Activated CD4-positive, alpha-beta T cell treated with anti-CD3 and anti-CD28 coated beads, Interleukin-2, amount 50 U/mL, for 4 hours (primary cell): ENCODE results near the gene EDAR.

Experiments used
- DNase-seq, 2 experiments: peaks; one replicate each; pipeline ENCODE4 v3.0.0-alpha.2; 2020

Gene EDAR

GRCh38 chr2:109000738-109001137 is 11.7 kb upstream of the EDAR start:
- DNase-seq, result no peak

DNA sequence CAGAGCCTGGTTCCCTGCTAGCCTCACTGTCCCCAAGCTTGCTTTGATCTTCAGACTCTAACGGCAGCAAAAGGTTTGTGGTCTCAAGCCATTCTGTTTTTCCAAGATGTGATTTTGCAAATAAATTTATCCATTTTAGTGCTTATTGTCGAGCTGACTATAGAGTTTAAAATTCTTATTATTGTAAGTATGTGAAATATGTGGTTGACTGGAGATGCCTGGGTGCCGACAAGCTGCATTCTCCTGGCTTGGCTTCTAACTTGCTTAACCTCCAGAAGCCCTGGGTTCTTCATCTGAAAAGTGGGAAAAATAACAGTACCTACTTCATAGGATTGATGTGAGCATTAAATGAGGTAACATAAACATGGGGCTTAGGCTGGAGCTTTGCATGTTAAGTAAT is 9.9 kb upstream of the EDAR start:
- no peak for DNase-seq

DNA sequence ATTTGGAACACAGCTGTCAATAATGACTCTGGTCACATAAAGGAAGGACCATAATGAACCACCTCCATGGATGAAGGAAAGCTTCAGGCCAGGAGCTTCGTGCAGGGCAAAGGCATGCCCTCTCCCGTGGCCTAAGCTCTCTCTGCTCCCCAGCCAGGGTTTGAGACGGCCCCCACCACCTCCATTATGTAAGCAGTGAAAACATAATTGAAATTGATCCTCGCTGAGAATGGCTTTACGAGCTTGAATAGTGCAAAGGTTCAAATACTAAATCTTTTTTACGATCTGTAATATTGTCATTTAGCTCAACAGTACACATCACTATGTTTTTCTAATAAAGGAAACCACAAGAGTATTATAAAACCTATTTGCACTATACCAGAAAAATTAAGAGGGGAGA is 5.2 kb upstream of the EDAR start:
- DNase-seq, result no peak

DNA sequence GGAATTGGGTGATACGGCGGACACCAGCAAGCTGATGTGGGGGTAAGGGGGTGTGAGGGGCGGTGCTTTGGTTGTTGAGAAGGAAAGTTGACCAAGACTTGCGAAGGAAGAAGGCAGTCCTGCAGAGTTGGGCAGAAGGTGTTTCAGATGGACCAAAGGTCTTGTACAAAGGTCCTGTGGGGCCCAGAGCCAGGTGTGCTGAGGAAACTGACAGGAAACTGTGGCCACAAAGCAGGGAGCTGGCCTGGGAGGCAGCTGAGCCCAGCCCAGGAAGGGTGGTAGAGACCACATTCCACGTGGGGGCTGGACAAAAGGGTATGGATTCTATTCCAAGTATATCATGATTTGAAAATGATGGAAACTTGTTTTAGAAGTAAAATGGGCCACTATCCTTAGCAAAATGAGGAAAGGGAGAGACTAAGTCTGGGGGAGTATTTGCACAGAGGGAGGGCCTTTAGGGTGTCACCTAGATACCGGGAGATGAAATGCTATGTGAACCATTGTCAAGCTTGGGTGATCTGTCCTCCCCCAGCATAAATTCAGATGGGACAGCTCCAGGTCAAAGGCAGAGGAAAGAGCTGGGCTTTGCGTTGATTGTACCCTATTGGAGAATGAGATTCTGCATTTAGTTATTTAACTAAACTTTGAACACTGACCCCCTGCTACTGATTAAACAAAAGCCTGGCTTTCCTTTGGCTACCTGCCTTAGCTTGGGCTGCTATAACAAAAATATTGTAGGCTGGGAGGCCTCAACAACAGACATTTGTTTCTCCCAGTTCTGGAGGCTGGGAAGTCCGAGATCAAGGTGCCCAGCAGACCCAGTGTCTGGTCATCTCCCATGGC is 4.3 kb upstream of the EDAR start:
- no peak for DNase-seq

- DNase-seq, result no peak
Observed at GRCh38 chr2:108988076-108988795, 784 bp downstream of the EDAR start.

GRCh38 chr2:108986916-108987510 is 2.0 kb downstream of the EDAR start:
- peak; percentile 16 to 27 for DNase-seq

GRCh38 chr2:108983610-108984009 is 5.4 kb downstream of the EDAR start:
- DNase-seq, result no peak

- no peak for DNase-seq
Observed at GRCh38 chr2:108983061-108983460, 6.0 kb downstream of the EDAR start.

DNA sequence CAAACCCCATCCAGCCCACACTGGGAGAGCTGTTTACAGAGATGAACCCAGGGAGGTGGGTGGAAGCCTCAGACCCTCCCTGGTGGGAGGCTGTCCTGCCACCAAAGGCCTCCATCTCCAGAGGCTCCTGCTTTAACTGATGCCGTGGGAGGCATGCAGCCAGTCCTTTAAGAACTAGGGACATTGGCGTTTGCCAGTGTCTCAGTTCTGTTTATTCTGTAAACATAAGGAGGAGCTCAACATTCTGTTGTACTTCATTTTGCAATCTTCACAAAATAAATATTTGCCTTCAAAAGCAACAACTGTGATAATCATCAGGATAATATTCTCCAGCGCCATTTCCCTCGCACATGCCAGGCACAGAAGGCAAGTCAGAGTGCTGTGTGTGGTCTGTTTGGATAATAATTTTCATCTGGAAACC is 6.8 kb downstream of the EDAR start:
- no peak for DNase-seq

- DNase-seq, result no peak
Observed at GRCh38 chr2:108981846-108982245, 7.2 kb downstream of the EDAR start.

- no peak for DNase-seq
Observed at GRCh38 chr2:108980076-108980475, 8.9 kb downstream of the EDAR start.

DNA sequence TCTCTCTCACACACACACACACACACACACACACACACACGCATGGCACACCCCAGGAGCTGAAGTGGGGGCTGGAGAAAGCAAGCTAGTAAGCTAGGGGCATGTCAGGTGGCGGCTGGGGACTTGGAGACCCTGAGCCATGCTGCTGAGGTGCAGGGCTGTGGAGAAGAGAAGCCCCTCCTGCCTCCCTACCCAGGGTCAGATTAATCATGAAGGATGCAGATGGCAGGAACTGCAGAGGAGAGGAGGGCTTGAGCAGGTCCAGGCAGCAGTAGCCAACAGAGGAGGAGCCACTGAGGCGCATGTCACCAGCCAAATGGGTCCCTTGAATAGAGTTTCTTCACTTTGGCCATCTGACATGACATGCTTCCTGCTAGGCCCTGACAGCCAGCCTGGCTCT is 9.6 kb downstream of the EDAR start:
- DNase-seq, result no peak

DNA sequence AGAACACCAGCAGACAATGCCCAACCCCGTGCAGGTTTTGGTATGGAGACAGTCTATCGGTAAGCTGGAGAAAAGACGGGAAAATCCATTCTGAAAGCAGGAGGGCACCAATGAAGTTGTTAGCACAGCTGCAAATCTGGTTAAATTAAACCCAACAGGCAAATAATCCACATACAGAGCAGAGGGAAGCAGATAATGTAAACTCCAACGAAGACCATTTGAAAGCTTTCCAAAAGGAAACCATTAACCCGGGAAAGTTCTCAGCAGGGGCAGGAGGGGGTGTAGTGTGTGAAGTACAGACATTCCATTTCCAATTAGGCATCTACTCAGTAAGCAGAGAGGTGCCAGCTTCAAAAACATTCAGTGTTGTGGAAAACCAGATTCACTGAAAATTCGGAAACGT is 10.3 kb downstream of the EDAR start:
- DNase-seq, result no peak

GRCh38 chr2:108975613-108976435 is 13.2 kb downstream of the EDAR start:
- no peak for DNase-seq

- DNase-seq, result no peak
Observed at GRCh38 chr2:108974674-108975073, 14.3 kb downstream of the EDAR start.

DNA sequence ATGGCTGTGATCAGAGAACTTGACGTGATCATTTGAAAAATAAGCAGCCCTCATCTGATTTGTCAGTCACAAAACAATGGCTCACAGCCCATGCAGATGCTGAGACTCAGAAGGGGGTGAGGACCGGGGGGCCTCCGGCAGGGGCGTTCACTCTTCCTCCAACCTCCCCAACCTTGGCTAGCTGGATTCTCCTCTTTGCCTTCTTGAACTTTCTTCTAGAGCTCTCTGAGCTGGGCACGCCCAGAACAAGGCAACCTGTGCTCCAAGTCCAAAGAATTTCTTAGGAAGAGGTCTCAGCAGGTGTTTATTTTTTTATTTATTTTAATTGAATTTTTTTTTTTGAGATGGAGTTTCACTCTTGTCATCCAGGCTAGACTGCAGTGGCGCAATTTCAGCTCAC is 16.4 kb downstream of the EDAR start:
- DNase-seq, result no peak

DNA sequence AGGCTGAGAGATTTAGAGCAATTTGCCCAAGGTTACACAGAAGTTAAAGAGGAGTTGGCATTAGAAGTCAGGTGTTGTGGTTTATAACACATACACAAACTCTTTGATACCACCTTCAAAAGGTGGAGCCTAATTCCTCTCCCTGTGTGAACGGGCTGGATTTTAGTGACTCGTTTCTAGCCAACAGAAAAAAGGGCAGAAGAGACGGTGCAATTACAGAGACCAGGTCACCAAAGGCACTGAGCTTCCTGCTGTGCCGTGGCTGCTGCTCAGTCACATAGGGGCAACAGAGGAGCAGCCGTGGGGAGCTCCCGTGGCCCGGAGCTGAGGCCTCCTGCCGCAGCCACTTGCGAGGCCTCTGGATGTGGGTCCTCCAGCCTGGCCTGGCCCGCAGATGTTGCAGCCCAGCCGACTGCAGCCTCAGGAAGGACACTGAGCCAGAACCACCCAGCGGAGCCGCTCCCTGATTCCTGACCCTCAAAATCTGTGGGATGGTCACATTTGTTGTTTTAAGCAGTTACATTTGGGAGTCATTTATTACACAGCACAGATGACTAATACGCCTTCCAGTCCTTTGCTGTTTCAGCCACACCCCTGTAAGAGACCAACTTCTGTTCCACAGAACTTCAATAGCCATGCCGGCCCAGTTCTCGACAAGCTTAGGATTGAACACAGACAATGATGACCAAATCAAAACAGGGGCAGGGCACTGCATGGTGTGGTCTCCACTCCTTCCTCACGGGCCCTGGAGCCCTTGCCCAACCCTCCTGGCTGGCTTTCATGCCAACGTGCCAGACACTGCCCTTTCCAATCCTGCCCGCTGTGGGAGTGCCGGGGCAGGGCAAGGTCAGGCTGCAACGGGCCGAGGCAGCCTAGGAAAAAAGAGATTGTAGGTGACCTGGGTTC is 17.1 kb downstream of the EDAR start:
- no peak for DNase-seq

DNA sequence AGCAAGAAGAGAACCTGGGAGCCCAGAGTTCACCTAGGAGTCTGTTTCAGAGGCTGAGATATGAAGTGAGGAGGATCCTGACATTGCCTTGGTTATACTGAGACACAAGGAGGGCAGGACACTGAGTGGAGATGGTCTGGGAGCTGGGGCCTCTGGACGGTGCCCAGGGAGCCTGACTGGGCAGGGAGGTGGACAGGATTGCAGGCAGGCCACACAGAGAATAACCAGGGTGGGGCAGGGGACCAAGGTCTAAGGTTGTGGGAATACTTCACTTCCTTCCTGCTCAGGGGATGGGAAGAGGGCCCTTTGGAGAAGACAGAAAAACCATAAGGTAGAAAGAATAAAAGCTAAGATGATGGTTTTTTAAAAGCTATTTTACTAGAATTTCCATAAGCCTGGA is 18.7 kb downstream of the EDAR start:
- DNase-seq, result no peak

DNA sequence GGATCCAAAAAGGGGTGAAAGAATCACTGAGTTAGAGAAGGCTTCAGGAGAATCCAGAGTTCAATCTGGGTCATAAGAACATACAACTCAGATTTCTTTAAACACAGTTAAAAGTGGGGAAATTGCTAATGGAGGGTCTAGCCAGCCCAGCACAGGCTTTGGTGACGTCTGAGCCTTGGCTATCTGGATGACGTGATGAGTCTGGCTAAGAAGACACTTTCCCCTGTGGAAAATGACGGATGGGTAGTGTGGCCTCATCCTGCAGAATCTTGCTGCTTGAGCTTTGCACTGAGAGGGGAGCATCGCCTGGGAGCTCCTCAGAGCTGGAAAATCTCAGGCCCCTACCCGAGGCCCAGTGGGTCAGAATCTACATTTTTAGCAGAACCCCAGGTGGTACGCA is 19.2 kb downstream of the EDAR start:
- no peak for DNase-seq

DNA sequence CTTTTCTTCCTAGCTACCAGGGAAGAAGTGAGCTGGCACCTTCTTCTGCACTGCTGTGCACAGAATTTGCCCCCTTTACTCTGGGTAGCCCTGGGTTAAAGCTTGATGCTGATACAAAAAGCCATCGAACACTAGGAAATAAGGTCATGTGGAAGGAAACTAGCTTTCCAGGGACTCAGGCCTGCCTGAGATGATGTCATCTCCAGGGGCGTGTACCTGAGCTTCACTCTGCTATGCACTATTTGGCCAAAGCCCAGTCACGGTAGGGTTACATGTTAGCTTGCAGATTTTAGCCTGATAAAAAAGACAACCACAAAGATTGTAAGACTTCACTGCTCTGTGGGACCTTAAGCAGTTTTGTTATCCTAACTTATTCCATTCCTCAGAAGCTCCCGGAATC is 20.4 kb downstream of the EDAR start:
- no peak for DNase-seq

- DNase-seq, result no peak
Observed at GRCh38 chr2:108967757-108968156, 21.3 kb downstream of the EDAR start.
